Dendritic cell treated with granulocyte-macrophage colony-stimulating factor and Interleukin-4, amounts not matched to agents 40 ng/mL and 50 ng/mL, for 4 days (primary cell): ENCODE data around the gene C6orf47.
A peak's percentile ranks its signal among the peaks of the same experiment; 100 is the strongest.

Experiments used
- H3K27ac Mint-ChIP-seq: one replicate; pipeline ENCODE4 v1.8.0; 2022; ENCODE audit warnings: mild to moderate bottlenecking, mixed read lengths
- H3K27me3 Mint-ChIP-seq: one replicate; pipeline ENCODE4 v1.8.0; 2022; ENCODE audit warnings: mild to moderate bottlenecking, mixed read lengths
- H3K36me3 Mint-ChIP-seq: one replicate; pipeline ENCODE4 v1.8.0; 2022; ENCODE audit warnings: low read depth, mixed read lengths
- H3K4me1 Mint-ChIP-seq: one replicate; pipeline ENCODE4 v1.8.0; 2022; ENCODE audit warnings: low read depth, mixed read lengths
- H3K4me3 Mint-ChIP-seq: one replicate; pipeline ENCODE4 v1.8.0; 2022; ENCODE audit warnings: mild to moderate bottlenecking, moderate library complexity, mixed read lengths
- H3K9me3 Mint-ChIP-seq: one replicate; pipeline ENCODE4 v1.8.0; 2022; ENCODE audit warnings: mixed read lengths
- intact Hi-C: fragments of 100-400 bp; cut with micrococcal nuclease; formaldehyde crosslinking; loops from one replicate; pipeline ENCODE4 v1.15.0; 2022

The C6orf47 gene

GRCh38 chr6:31610968-31611367, 49.6 kb downstream of the C6orf47 start:
- Mint-ChIP-seq H3K9me3 (no peaks in the 10 kb centered on the region), H3K4me1 (peaks cover 47% of the 10 kb centered on the region), H3K27me3 (no peaks in the 10 kb centered on the region), H3K36me3 (peaks cover 14% of the 10 kb centered on the region), H3K4me3 (no peak overlapping the region), H3K27ac (peak overlapping the region; percentile 23)
- intact Hi-C loops, result no loop called here

- H3K4me1 Mint-ChIP-seq, result peaks cover 37% of the 10 kb centered on the region
- no peak overlapping the region for H3K4me3 Mint-ChIP-seq
- intact Hi-C loops, result no loop called here
- peaks cover 2% of the 10 kb centered on the region for H3K36me3 Mint-ChIP-seq
- no peaks in the 10 kb centered on the region for H3K27me3 Mint-ChIP-seq
- H3K27ac Mint-ChIP-seq, result peak overlapping the region; percentile 32
- no peaks in the 10 kb centered on the region for H3K9me3 Mint-ChIP-seq
Measured at GRCh38 chr6:31609519-31610406, 50.8 kb downstream of the C6orf47 start.
